Naive thymus-derived CD4-positive, alpha-beta T cell (primary cell): Measurements from ENCODE around the gene MPC1L. TPM values are rescaled to one million over a fixed set of nuclear protein-coding genes. Genes with fewer than 3 reads are reported as not detected.
A peak's percentile ranks its signal among the peaks of the same experiment; 100 is the strongest.
"Not testable (repeated sequence)": the region's sequence is repeated elsewhere in the genome, so short reads cannot be mapped to it uniquely, and the experiment has no call there.

Experiments
- ATAC-seq: fragments of 150-1000 bp; cut with Tn5 transposase; 2 replicates; pipeline ENCODE4 v1.10.0; 2021; ENCODE audit warnings: mild to moderate bottlenecking, moderate library complexity
- CTCF ChIA-PET: fragments of 350-600 bp; sonication (Branson Sonifier 250); formaldehyde crosslinking; loops from one replicate; lab custom pipeline; 2021; ENCODE audit warnings: antibody characterized with exemption; lab: Charles Lee
- POLR2A ChIA-PET: fragments of 350-600 bp; sonication (Branson Sonifier 250); formaldehyde crosslinking; loops from one replicate; lab custom pipeline; 2021; ENCODE audit warnings: antibody characterized with exemption, inconsistent platforms; lab: Charles Lee
- DNase-seq, 9 donors: peaks; one replicate each; pipeline versions ENCODE4 v3.0.0 to v3.0.0-alpha.2; 2020 to 2022; ENCODE audit warnings: mixed read lengths in 1 of 9
- H3K27ac ChIP-seq: one replicate; pipeline ENCODE4 v1.7.0; 2013; ENCODE audit warnings: mild to moderate bottlenecking, low read depth, low read length, moderate library complexity
- H3K27me3 ChIP-seq, 2 donors: one replicate each; pipeline ENCODE4 v1.7.0; 2013; ENCODE audit warnings: low read length in 2 of 2, mild to moderate bottlenecking in 2 of 2, moderate library complexity in 2 of 2; ENCODE audit not compliant: control insufficient read depth in 2 of 2, insufficient read depth in 2 of 2
- H3K36me3 ChIP-seq, 3 experiments: 1 replicate in 2 of 3; 2 replicates in 1 of 3; pipeline ENCODE4 v1.7.0; 2013; ENCODE audit warnings: low read length in 3 of 3, mild to moderate bottlenecking in 3 of 3, moderate library complexity in 1 of 3; ENCODE audit not compliant: insufficient read depth in 3 of 3, control insufficient read depth in 2 of 3
- H3K4me1 ChIP-seq, 2 donors: one replicate each; pipeline ENCODE4 v1.7.0; 2013; ENCODE audit warnings: low read length in 2 of 2, mild to moderate bottlenecking in 2 of 2, moderate library complexity in 1 of 2; ENCODE audit not compliant: control insufficient read depth in 2 of 2, insufficient read depth in 2 of 2
- H3K4me3 ChIP-seq: 2 replicates; pipeline ENCODE4 v1.7.0; 2013; ENCODE audit warnings: mild to moderate bottlenecking, low read length
- H3K9me3 ChIP-seq, 3 experiments: 1 replicate in 2 of 3; 2 replicates in 1 of 3; pipeline ENCODE4 v1.7.0; 2013; ENCODE audit warnings: low read length in 3 of 3; ENCODE audit not compliant: control insufficient read depth in 2 of 3
- H3K27ac Mint-ChIP-seq, 9 donors: one replicate each; pipeline ENCODE4 v1.8.0; 2020 to 2022; ENCODE audit warnings: mixed read lengths in 9 of 9, mild to moderate bottlenecking in 8 of 9, moderate library complexity in 5 of 9, inconsistent platforms in 2 of 9
- H3K27me3 Mint-ChIP-seq, 5 donors: one replicate each; pipeline ENCODE4 v1.8.0; 2021 to 2022; ENCODE audit warnings: mixed read lengths in 5 of 5, mild to moderate bottlenecking in 1 of 5
- H3K36me3 Mint-ChIP-seq, 5 donors: one replicate each; pipeline ENCODE4 v1.8.0; 2020 to 2022; ENCODE audit warnings: mixed read lengths in 5 of 5, mild to moderate bottlenecking in 3 of 5, inconsistent platforms in 1 of 5
- H3K4me1 Mint-ChIP-seq, 7 donors: one replicate each; pipeline ENCODE4 v1.8.0; 2020 to 2022; ENCODE audit warnings: mixed read lengths in 7 of 7, mild to moderate bottlenecking in 3 of 7, inconsistent platforms in 1 of 7
- H3K4me3 Mint-ChIP-seq, 10 donors: one replicate each; pipeline ENCODE4 v1.8.0; 2020 to 2022; ENCODE audit warnings: mild to moderate bottlenecking in 10 of 10, mixed read lengths in 10 of 10, moderate library complexity in 6 of 10, inconsistent platforms in 2 of 10
- H3K9me3 Mint-ChIP-seq, 11 donors: one replicate each; pipeline ENCODE4 v1.8.0; 2020 to 2022; ENCODE audit warnings: mixed read lengths in 11 of 11, mild to moderate bottlenecking in 4 of 11, inconsistent platforms in 1 of 11, moderate library complexity in 1 of 11
- intact Hi-C, 2 donors: fragments of 100-400 bp; cut with micrococcal nuclease; formaldehyde crosslinking; loops; one replicate each; pipeline ENCODE4 v1.15.1; 2023
- polyA plus RNA-seq, 2 donors: library from polyadenylated mRNA; unstranded; fragments of 300-500 nt; fragmentation: Illumina TruSeq; gene quantifications; one replicate each; pipeline ENCODE4 v1.2.3, GENCODE V29; 2021
- total RNA-seq, 6 experiments: library from RNA in 5 of 6; stranded (reverse) in 5 of 6; gene quantifications; 1 replicate in 5 of 6; 2 replicates in 1 of 6; pipeline ENCODE4 v1.2.3 and lab custom pipeline; 2021 to 2026

The MPC1L gene
- total and polyA plus RNA-seq, 7 experiments from 2014 or later, result not detected

GRCh38 chrX:40579900-40580536 is 43.2 kb upstream of the MPC1L start:
- Mint-ChIP-seq H3K4me3 (peak overlapping the region; percentile 92 to 98 (median 94)), H3K4me1 (peaks cover 17 to 32% (median 28%) of the 10 kb centered on the region in 7 donors)
- intact Hi-C loops, result loop anchor here (1.0 to 10.0 kb wide), 10 partner anchors 9 to 1775 kb away; partner anchors contain the start of genes CXorf38 (in 2 of the 2), USP9X (in 2 of the 2), MED14 (in 1 of the 2) and MID1IP1 (in 1 of the 2)

GRCh38 chrX:40580537-40581335 is 42.5 kb upstream of the MPC1L start, which contains the start of gene ATP6AP2:
ATP6AP2 (plus strand) TSS chrX:40580970; CDS start chrX:40581066, 96 bp downstream.
- POLR2A ChIA-PET, result interaction anchor here (0.6 to 2.6 kb wide), 9 partner anchors 8 to 749 kb away, joined by 3 to 10 read pairs (median 3); partner anchors contain the start of genes CXorf38 and MED14
- ATAC-seq (peak; percentile 96), DNase-seq (peak; percentile 60 to 91 (median 88))
- Mint-ChIP-seq H3K27me3 (no peaks in the 10 kb centered on the region), H3K27ac (peak within 1 kb of the TSS; percentile 87 to 96 (median 95)), H3K4me3 (peak within 1 kb of the TSS; percentile 92 to 98 (median 94)), H3K36me3 (peaks cover 0 to 4% (median 0%) of the 10 kb centered on the region in 5 donors), H3K4me1 (peaks cover 21 to 38% (median 34%) of the 10 kb centered on the region in 7 donors), H3K9me3 (peaks cover 0 to 3% (median 0%) of the 10 kb centered on the region in 11 donors)
- Histone ChIP-seq H3K27ac (peak within 1 kb of the TSS; percentile 90), H3K4me3 (peak within 1 kb of the TSS; percentile 81), H3K4me1 (peaks cover 13 to 16% of the 10 kb centered on the region in 2 donors), H3K27me3 (no peaks in the 10 kb centered on the region), H3K9me3 (no peaks in the 10 kb centered on the region), H3K36me3 (no peaks in the 10 kb centered on the region)
- CTCF ChIA-PET, result interaction anchor here (0.6 kb wide), 1 partner anchor 71 kb away, joined by 3 read pairs; no protein-coding TSS in a partner anchor
- intact Hi-C loops, result loop anchor here (1.0 to 10.0 kb wide), 10 partner anchors 9 to 1776 kb away; partner anchors contain the start of genes CXorf38 (in 2 of the 2), USP9X (in 2 of the 2), MED14 (in 1 of the 2) and MID1IP1 (in 1 of the 2)

More at GRCh38 chrX:40579900-40580536, 43.2 kb upstream of the MPC1L start:
- CTCF ChIA-PET, result no interaction called here
- peaks cover 0 to 3% (median 0%) of the 10 kb centered on the region in 11 donors for H3K9me3 Mint-ChIP-seq
- peaks cover 0 to 4% (median 0%) of the 10 kb centered on the region in 5 donors for H3K36me3 Mint-ChIP-seq
- Histone ChIP-seq H3K27ac (peak overlapping the region; percentile 90), H3K4me1 (peaks cover 13 to 16% of the 10 kb centered on the region in 2 donors), H3K27me3 (no peaks in the 10 kb centered on the region), H3K4me3 (peak overlapping the region; percentile 81), H3K9me3 (no peaks in the 10 kb centered on the region), H3K36me3 (no peaks in the 10 kb centered on the region)
- DNase-seq (no peak), ATAC-seq (peak; percentile 55)
- peak overlapping the region; percentile 87 to 96 (median 95) for H3K27ac Mint-ChIP-seq
- H3K27me3 Mint-ChIP-seq, result no peaks in the 10 kb centered on the region
- POLR2A ChIA-PET, result interaction anchor here (0.6 to 2.6 kb wide), 7 partner anchors 9 to 155 kb away, joined by 3 to 10 read pairs (median 3); partner anchors contain the start of genes CXorf38 and MED14

- peak; percentile 33 for ATAC-seq
- CTCF ChIA-PET, result no interaction called here
- DNase-seq, result peak in 8 of 9 donors; percentile 7 to 50 (median 37)
These were observed 41.8 kb upstream of the MPC1L start for GRCh38 chrX:40581336-40581920.

GRCh38 chrX:40582178-40582577 is 41.0 kb upstream of the MPC1L start:
- intact Hi-C loops, result loop anchor here in 1 of 2 donors (5.0 to 10.0 kb wide), 3 partner anchors 40 to 1777 kb away; partner anchors contain the start of genes MID1IP1 and USP9X
- not testable (repeated sequence) for H3K9me3 ChIP-seq, ATAC-seq, H3K36me3 Mint-ChIP-seq, H3K27ac ChIP-seq, DNase-seq, H3K36me3 ChIP-seq, H3K27me3 Mint-ChIP-seq, H3K4me3 ChIP-seq, H3K9me3 Mint-ChIP-seq, H3K27me3 ChIP-seq
- H3K4me1 ChIP-seq, result peaks cover 13 to 16% of the 10 kb centered on the region in 2 donors
- H3K4me3 Mint-ChIP-seq, result peak overlapping the region; percentile 51 to 94 (median 87)
- ChIA-PET POLR2A (interaction anchor here (0.8 to 1.9 kb wide), 3 partner anchors 11 to 64 kb away, joined by 3 to 10 read pairs (median 3); no protein-coding TSS in a partner anchor), CTCF (interaction anchor here (0.6 kb wide), 1 partner anchor 67 kb away, joined by 3 read pairs; no protein-coding TSS in a partner anchor)
- peaks cover 29 to 47% (median 44%) of the 10 kb centered on the region in 7 donors for H3K4me1 Mint-ChIP-seq
- H3K27ac Mint-ChIP-seq, result peak overlapping the region in 2 of 9 donors; percentile 53 to 95

More at GRCh38 chrX:40581336-40581920, 41.8 kb upstream of the MPC1L start:
- H3K9me3 Mint-ChIP-seq, result peaks cover 0 to 3% (median 0%) of the 10 kb centered on the region in 11 donors
- Histone ChIP-seq H3K27ac (peak overlapping the region; percentile 90), H3K27me3 (no peaks in the 10 kb centered on the region), H3K36me3 (no peaks in the 10 kb centered on the region), H3K9me3 (no peaks in the 10 kb centered on the region), H3K4me3 (peak overlapping the region; percentile 81), H3K4me1 (peaks cover 13 to 16% of the 10 kb centered on the region in 2 donors)
- POLR2A ChIA-PET, result interaction anchor here (0.6 to 2.6 kb wide), 10 partner anchors 8 to 748 kb away, joined by 3 to 10 read pairs (median 3); partner anchors contain the start of gene MED14
- H3K4me3 Mint-ChIP-seq, result peak overlapping the region; percentile 74 to 94 (median 88)
- H3K27ac Mint-ChIP-seq, result peak overlapping the region in 8 of 9 donors; percentile 42 to 95 (median 80)
- peaks cover 28 to 45% (median 40%) of the 10 kb centered on the region in 7 donors for H3K4me1 Mint-ChIP-seq
- H3K36me3 Mint-ChIP-seq, result peaks cover 0 to 4% (median 0%) of the 10 kb centered on the region in 5 donors
- H3K27me3 Mint-ChIP-seq, result no peaks in the 10 kb centered on the region
- intact Hi-C loops, result loop anchor here (1.0 to 10.0 kb wide), 7 partner anchors 8 to 1777 kb away; partner anchors contain the start of genes USP9X (in 2 of the 2), MED14 (in 1 of the 2) and MID1IP1 (in 1 of the 2)

GRCh38 chrX:40582811-40583210 is 40.4 kb upstream of the MPC1L start:
- Mint-ChIP-seq H3K27me3 (no peaks in the 10 kb centered on the region), H3K36me3 (peaks cover 0 to 4% (median 0%) of the 10 kb centered on the region in 5 donors), H3K4me3 (peak overlapping the region in 7 of 10 donors; percentile 14 to 94 (median 67)), H3K4me1 (peaks cover 29 to 52% (median 48%) of the 10 kb centered on the region in 7 donors), H3K9me3 (peaks cover 0 to 3% (median 0%) of the 10 kb centered on the region in 11 donors), H3K27ac (peak overlapping the region in 1 of 9 donors; percentile 25)
- Histone ChIP-seq H3K9me3 (no peaks in the 10 kb centered on the region), H3K4me3 (no peak overlapping the region), H3K4me1 (peaks cover 13 to 16% of the 10 kb centered on the region in 2 donors), H3K27ac (no peak overlapping the region), H3K27me3 (no peaks in the 10 kb centered on the region), H3K36me3 (no peaks in the 10 kb centered on the region)
- no peak for ATAC-seq
- ChIA-PET POLR2A (interaction anchor here (1.4 kb wide), 1 partner anchor 63 kb away, joined by 3 read pairs; no protein-coding TSS in a partner anchor), CTCF (interaction anchor here (0.6 kb wide), 1 partner anchor 67 kb away, joined by 3 read pairs; no protein-coding TSS in a partner anchor)
- no peak for DNase-seq
- intact Hi-C loops, result loop anchor here in 1 of 2 donors (5.0 to 10.0 kb wide), 3 partner anchors 41 to 1778 kb away; partner anchors contain the start of genes MID1IP1 and USP9X
